ENCODE results near the gene SORT1.

- TF ChIP-seq, protein P1, sequence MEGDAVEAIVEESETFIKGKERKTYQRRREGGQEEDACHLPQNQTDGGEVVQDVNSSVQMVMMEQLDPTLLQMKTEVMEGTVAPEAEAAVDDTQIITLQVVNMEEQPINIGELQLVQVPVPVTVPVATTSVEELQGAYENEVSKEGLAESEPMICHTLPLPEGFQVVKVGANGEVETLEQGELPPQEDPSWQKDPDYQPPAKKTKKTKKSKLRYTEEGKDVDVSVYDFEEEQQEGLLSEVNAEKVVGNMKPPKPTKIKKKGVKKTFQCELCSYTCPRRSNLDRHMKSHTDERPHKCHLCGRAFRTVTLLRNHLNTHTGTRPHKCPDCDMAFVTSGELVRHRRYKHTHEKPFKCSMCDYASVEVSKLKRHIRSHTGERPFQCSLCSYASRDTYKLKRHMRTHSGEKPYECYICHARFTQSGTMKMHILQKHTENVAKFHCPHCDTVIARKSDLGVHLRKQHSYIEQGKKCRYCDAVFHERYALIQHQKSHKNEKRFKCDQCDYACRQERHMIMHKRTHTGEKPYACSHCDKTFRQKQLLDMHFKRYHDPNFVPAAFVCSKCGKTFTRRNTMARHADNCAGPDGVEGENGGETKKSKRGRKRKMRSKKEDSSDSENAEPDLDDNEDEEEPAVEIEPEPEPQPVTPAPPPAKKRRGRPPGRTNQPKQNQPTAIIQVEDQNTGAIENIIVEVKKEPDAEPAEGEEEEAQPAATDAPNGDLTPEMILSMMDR (IDR thresholded peaks at IDR 0.05): no peak
- TF ChIP-seq POLR2A (IDR thresholded peaks at IDR 0.05): no peak
- TF ChIP-seq POLR2AphosphoS5 (IDR thresholded peaks at IDR 0.05): no peak
- TF ChIP-seq EP300 (IDR thresholded peaks at IDR 0.05): no peak
Observed at GRCh38 chr1:109267743-109268300, 129.9 kb downstream of the SORT1 start.
